ENCODE results near the gene BABAM1.

DNA sequence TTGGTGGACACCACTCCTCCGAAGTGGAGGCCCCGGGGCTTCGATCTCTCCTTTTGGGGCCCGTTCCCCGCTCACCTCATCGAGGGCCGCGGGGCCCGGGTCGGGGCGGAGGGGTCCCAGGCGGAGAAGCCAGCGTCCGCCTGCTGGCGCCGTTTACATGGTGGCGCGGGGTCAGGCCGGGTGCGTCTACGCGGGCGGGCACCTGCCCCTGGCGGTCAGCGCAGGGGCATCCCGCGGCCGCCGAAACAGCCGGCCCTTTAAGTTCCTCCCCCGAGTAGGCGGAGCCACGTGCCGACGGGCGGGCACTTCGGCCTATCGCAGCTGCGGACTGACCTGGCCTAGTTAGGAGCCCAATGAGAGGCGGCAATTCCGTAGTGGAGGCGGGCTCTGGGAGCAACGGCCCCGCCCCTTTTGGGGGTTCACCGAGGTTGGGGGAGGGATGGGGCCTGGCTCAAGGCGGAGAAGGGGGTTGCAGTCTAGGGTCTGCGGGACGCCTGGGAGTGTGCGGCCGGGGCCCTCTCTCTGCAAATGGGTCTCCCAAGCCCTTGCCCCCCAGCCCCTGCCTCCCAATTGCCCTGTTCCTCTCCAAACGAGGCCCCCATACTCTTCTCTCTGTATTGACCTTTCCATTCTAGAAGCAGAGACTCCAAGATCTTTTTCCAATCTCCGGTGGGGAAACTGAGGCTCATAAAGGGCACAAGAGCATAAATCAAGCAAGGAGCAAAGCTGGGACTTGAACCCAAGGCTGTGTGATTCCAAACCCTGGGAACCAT, 36.1 kb downstream of the BABAM1 start, which contains the start of gene ABHD8:
- TF ChIP-seq POLR2A (IDR thresholded peaks at IDR 0.05) = peak in 2 of 4 donors; percentile 79 to 85
- TF ChIP-seq, protein P1, sequence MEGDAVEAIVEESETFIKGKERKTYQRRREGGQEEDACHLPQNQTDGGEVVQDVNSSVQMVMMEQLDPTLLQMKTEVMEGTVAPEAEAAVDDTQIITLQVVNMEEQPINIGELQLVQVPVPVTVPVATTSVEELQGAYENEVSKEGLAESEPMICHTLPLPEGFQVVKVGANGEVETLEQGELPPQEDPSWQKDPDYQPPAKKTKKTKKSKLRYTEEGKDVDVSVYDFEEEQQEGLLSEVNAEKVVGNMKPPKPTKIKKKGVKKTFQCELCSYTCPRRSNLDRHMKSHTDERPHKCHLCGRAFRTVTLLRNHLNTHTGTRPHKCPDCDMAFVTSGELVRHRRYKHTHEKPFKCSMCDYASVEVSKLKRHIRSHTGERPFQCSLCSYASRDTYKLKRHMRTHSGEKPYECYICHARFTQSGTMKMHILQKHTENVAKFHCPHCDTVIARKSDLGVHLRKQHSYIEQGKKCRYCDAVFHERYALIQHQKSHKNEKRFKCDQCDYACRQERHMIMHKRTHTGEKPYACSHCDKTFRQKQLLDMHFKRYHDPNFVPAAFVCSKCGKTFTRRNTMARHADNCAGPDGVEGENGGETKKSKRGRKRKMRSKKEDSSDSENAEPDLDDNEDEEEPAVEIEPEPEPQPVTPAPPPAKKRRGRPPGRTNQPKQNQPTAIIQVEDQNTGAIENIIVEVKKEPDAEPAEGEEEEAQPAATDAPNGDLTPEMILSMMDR (IDR thresholded peaks at IDR 0.05) = peak; percentile 68 to 95 (median 93)
- no peak for TF ChIP-seq EP300 (IDR thresholded peaks at IDR 0.05)
- TF ChIP-seq POLR2AphosphoS5 (IDR thresholded peaks at IDR 0.05) = peak in 1 of 2 donors; percentile 80

All from upper lobe of left lung (tissue), 4 donors.